ENCODE measurements around the gene AXIN1.
"Not testable (repeated sequence)": the region's sequence is repeated elsewhere in the genome, so short reads cannot be mapped to it uniquely, and the experiment has no call there.

The AXIN1 gene

DNA sequence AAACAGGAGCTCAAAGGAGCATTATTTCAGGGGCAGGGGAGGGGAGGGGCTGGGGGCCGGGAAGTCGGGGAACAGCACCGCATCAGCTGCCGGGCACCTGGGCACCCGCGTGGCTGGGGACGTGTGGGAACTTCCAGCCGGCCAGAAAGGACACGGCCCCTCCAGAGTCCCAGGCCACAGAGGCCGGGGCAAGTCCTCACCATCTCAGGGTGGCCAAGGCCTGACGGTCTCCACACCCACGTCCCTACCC lies 28.2 kb upstream of the AXIN1 start:
- no peaks in the 10 kb centered on the region for H3K36me3 ChIP-seq (ENCODE audit: control insufficient read depth, insufficient read depth, low read length)
- peak overlapping the region; percentile 58 for H2AFZ ChIP-seq
- no peaks in the 10 kb centered on the region for H3K9me3 ChIP-seq (ENCODE audit: control insufficient read depth, low read length)
- H3K4me3 ChIP-seq (ENCODE audit: low read depth, low read length), result peak overlapping the region; percentile 66
- H3K79me2 ChIP-seq, result peaks cover 5% of the 10 kb centered on the region
- H3K4me2 ChIP-seq (ENCODE audit: low read length), result peak overlapping the region; percentile 93
- no peaks in the 10 kb centered on the region for H3K27me3 ChIP-seq (ENCODE audit: control insufficient read depth, insufficient read depth, low read length)
- TF ChIP-seq, protein P1, sequence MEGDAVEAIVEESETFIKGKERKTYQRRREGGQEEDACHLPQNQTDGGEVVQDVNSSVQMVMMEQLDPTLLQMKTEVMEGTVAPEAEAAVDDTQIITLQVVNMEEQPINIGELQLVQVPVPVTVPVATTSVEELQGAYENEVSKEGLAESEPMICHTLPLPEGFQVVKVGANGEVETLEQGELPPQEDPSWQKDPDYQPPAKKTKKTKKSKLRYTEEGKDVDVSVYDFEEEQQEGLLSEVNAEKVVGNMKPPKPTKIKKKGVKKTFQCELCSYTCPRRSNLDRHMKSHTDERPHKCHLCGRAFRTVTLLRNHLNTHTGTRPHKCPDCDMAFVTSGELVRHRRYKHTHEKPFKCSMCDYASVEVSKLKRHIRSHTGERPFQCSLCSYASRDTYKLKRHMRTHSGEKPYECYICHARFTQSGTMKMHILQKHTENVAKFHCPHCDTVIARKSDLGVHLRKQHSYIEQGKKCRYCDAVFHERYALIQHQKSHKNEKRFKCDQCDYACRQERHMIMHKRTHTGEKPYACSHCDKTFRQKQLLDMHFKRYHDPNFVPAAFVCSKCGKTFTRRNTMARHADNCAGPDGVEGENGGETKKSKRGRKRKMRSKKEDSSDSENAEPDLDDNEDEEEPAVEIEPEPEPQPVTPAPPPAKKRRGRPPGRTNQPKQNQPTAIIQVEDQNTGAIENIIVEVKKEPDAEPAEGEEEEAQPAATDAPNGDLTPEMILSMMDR (IDR thresholded peaks at IDR 0.05), result no peak
- peak overlapping the region; percentile 43 for H3K9ac ChIP-seq
- H3K4me1 ChIP-seq, result peaks cover 18% of the 10 kb centered on the region
- H3K27ac ChIP-seq, result no peak overlapping the region

DNA sequence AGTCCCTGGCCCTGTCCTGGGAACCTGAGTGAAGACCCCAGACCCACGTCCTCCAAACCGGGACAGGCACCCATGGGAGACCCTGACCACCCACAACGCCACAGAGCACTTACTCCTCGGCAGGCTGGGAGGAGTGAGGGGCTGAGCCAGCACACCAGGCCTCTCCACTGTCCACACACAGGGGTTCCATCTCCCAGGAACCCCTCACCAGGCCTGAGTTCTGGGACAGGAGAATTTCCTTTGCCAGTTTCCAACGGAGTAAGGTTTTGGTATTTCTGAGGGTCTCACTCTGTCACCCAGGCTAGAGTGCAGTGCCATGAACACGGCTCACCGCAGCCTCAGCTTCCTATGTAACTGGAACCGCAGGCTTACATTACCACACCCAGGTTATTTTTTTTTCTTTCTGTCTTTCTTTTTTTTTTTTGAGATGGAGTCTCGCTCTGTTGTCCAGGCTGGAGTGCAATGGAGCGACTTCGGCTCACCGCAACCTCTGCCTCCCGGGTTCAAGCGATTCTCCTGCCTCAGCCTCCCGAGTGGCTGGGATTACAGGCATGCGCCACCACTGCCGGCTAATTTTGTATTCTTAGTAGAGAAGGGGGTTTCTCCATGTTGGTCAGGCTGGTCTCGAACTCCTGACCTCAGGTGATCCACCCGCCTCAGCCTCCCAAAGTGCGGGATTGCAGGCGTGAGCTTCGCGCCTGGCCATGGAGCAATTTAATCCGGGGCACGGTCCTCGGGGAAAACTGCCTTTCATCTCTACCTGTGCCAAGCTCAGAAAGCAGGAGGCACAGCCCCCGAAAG lies 27.6 kb upstream of the AXIN1 start:
- H3K4me2 ChIP-seq (ENCODE audit: low read length), result peak overlapping the region; percentile 93
- H3K9ac ChIP-seq, result no peak overlapping the region
- H3K4me3 ChIP-seq (ENCODE audit: low read depth, low read length), result peak overlapping the region; percentile 66
- peaks cover 18% of the 10 kb centered on the region for H3K4me1 ChIP-seq
- H3K27ac ChIP-seq, result peak overlapping the region; percentile 46
- no peaks in the 10 kb centered on the region for H3K27me3 ChIP-seq (ENCODE audit: control insufficient read depth, insufficient read depth, low read length)
- H3K9me3 ChIP-seq (ENCODE audit: control insufficient read depth, low read length), result no peaks in the 10 kb centered on the region
- H3K36me3 ChIP-seq (ENCODE audit: control insufficient read depth, insufficient read depth, low read length), result no peaks in the 10 kb centered on the region
- TF ChIP-seq, protein P1 (IDR thresholded peaks at IDR 0.05), result no peak
- no peak overlapping the region for H2AFZ ChIP-seq
- H3K79me2 ChIP-seq, result peaks cover 5% of the 10 kb centered on the region

DNA sequence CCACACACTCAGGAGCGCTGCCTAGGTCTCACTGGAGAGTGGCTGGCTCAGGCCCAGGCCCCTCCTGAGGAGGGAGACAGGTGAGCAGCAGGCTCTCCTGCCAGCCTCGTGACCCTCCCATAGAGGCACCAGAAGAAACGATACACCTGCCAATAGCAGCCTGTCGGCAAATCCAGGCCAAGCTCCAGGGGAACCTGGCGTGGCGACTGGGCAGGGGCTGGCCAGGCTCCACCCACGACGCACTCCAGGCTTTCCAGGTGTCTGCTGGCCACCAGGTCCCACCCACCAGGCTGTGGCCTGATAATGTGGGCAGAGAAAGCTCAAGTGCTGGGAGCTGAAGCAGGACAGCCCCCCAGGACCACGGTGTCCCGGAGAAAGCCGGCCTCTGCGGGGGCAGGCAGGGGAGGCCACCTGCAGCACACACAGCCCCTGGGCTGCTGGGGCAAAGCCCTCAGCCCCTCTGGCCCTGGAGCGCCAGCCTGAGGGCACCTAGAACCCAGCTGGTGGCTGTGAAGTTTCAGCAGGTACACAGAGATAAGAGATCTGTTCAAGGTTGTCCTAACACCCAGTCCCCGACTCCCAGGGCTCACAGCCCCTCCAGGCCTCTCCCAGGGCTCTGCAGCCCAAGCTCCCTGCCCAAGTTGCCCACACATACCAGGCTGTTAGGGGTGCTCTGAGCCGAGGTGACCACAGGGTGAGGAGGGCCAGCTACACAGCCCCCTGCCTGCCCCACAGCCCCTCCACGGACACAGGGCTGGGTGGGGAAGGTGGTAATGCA lies 26.8 kb upstream of the AXIN1 start:
- Histone ChIP-seq H3K9ac (no peak overlapping the region), H3K4me1 (peaks cover 18% of the 10 kb centered on the region), H3K27ac (peak overlapping the region; percentile 46), H3K4me2 (ENCODE audit: low read length) (peak overlapping the region; percentile 63), H3K79me2 (peaks cover 5% of the 10 kb centered on the region), H2AFZ (peak overlapping the region; percentile 39), H3K4me3 (ENCODE audit: low read depth, low read length) (peak overlapping the region; percentile 22), H3K27me3 (ENCODE audit: control insufficient read depth, insufficient read depth, low read length) (no peaks in the 10 kb centered on the region), H3K9me3 (ENCODE audit: control insufficient read depth, low read length) (no peaks in the 10 kb centered on the region), H3K36me3 (ENCODE audit: control insufficient read depth, insufficient read depth, low read length) (no peaks in the 10 kb centered on the region)
- TF ChIP-seq, protein P1 (IDR thresholded peaks at IDR 0.05), result no peak

DNA sequence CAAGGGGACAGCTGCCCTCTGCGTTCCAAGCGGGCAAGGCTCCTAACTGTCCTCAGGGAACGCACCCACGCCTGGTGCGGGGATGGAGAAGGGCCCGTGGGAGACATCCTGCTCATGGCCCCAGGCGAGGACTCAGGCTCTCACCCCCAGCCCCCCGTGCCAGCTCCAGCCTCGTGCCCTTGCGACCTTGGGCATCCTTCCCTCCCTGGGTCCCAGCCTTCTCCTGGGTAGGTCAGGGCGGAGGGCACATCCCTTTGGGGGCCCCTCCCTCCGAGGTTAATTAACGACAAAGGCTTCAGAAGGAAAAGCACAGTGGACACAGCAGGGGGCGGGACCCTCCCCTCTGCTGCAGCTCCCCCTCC lies 26.3 kb upstream of the AXIN1 start:
- TF ChIP-seq, protein P1 (IDR thresholded peaks at IDR 0.05), result no peak
- no peak overlapping the region for H3K9ac ChIP-seq
- H3K4me3 ChIP-seq (ENCODE audit: low read depth, low read length), result peak overlapping the region; percentile 22
- H3K4me1 ChIP-seq, result peaks cover 18% of the 10 kb centered on the region
- no peaks in the 10 kb centered on the region for H3K9me3 ChIP-seq (ENCODE audit: control insufficient read depth, low read length)
- peaks cover 5% of the 10 kb centered on the region for H3K79me2 ChIP-seq
- no peak overlapping the region for H3K27ac ChIP-seq
- peak overlapping the region; percentile 39 for H2AFZ ChIP-seq
- H3K4me2 ChIP-seq (ENCODE audit: low read length), result peak overlapping the region; percentile 62
- no peaks in the 10 kb centered on the region for H3K27me3 ChIP-seq (ENCODE audit: control insufficient read depth, insufficient read depth, low read length)
- no peaks in the 10 kb centered on the region for H3K36me3 ChIP-seq (ENCODE audit: control insufficient read depth, insufficient read depth, low read length)

DNA sequence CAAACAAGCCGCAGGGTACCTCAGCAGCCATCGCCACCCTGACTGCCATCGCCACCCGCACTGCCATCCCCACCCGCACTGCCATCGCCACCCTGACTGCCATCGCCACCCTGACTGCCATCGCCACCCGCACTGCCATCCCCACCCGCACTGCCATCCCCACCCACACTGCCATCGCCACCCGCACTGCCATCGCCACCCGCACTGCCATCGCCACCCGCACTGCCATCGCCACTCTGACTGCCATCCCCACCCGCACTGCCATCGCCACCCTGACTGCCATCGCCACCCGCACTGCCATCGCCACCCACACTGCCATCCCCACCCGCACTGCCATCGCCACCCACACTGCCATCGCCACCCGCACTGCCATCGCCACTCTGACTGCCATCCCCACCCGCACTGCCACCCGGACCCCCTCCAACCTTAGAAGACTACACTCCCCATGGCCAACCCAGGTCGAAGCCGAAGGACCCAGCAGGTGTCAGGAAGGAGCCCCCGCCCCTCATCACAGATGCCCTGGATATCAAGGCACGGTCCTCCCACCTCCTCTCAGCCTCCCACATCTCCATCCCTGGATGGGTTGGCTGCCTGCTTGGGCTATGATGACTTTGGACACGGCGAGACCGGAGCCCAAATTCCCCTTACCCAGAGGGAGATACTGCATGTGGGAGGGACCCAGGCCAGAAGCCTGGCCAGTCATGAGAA lies 25.7 kb upstream of the AXIN1 start:
- not testable (repeated sequence) for H3K27ac ChIP-seq; H3K27me3 ChIP-seq (ENCODE audit: control insufficient read depth, insufficient read depth, low read length); H3K79me2 ChIP-seq; H3K4me3 ChIP-seq (ENCODE audit: low read depth, low read length); H3K36me3 ChIP-seq (ENCODE audit: control insufficient read depth, insufficient read depth, low read length); H3K9me3 ChIP-seq (ENCODE audit: control insufficient read depth, low read length); H3K9ac ChIP-seq; H2AFZ ChIP-seq; H3K4me2 ChIP-seq (ENCODE audit: low read length)
- H3K4me1 ChIP-seq, result peaks cover 14% of the 10 kb centered on the region

All from parathyroid adenoma (tissue), 2 donors.